GM12892 (cell line): ENCODE data around the gene STS.

ENCODE experiments used
- POLR2A ChIP-seq: IDR thresholded peaks from 2 replicates; pipeline ENCODE4 v1.6.1; 2011; ENCODE audit warnings: low read depth, low read length, control low read depth
- POLR2AphosphoS5 ChIP-seq: IDR thresholded peaks from 2 replicates; pipeline ENCODE4 v1.6.1; 2011; ENCODE audit warnings: low read depth, low read length, control low read depth
- TAF1 ChIP-seq: IDR thresholded peaks from 2 replicates; pipeline ENCODE4 v1.6.1; 2011; ENCODE audit warnings: low read depth, mild to moderate bottlenecking, control low read depth, low read length, borderline replicate concordance

GRCh38 chrX:7146020-7146702 is 1.4 kb upstream of the STS start:
- TF ChIP-seq POLR2AphosphoS5, result no peak
- TF ChIP-seq POLR2A, result no peak
- no peak for TF ChIP-seq TAF1
